Placental pericyte (primary cell): ENCODE measurements around the gene SVOP. TPM values are rescaled to one million over a fixed set of nuclear protein-coding genes. Genes with fewer than 3 reads are reported as not detected.

Experiments
- small RNA-seq: library from RNA; depleted of rRNA; stranded (forward); fragments of <200 nt; gene quantifications from one replicate; pipeline ENCODE3, GENCODE V24; 2012; ENCODE audit warnings: low replicate concordance
- total RNA-seq: library from RNA; depleted of rRNA; stranded (reverse); fragments of >200 nt; gene quantifications from 2 replicates; pipeline ENCODE4 v1.2.3, GENCODE V29; 2012

SVOP gene, protein sequence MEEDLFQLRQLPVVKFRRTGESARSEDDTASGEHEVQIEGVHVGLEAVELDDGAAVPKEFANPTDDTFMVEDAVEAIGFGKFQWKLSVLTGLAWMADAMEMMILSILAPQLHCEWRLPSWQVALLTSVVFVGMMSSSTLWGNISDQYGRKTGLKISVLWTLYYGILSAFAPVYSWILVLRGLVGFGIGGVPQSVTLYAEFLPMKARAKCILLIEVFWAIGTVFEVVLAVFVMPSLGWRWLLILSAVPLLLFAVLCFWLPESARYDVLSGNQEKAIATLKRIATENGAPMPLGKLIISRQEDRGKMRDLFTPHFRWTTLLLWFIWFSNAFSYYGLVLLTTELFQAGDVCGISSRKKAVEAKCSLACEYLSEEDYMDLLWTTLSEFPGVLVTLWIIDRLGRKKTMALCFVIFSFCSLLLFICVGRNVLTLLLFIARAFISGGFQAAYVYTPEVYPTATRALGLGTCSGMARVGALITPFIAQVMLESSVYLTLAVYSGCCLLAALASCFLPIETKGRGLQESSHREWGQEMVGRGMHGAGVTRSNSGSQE
- not detected in 2 replicates for total RNA-seq

DNA sequence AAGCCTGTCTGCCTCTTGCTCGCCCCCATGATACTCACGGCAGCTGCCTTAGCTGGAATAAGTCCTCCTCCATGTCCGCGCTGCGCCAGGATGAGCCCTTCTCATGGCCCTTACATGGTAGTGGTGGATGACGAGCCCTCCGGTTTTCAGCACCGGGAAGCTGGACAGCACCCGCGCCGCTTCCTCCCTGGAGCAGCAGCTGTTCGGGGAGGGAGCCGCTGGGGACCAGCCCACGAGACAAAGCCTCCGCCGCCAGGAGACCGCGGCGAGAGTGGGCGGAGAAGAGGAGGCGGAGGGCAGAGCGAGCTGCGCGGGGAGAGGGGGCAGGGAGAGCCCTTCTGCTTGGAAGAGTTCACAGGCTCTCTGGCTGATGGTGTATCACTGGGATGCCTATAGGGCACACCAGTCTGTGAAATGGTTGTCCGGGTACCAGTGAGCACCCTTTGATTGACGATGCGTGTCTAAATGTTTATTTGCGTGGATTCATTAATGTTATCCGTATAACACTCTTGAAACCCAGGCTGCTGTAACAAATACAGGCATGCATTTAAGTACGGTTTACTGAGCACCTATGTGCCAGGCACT lies at the start of gene SVOP:
Gene SVOP (minus strand): TSS at position 273 of the 585 bp plus-strand sequence. CDS start 200 bp downstream, at position 73.

GRCh38 chr12:109052414-109053323 lies 31.8 kb upstream of the SVOP start, which contains the start of gene USP30:
USP30 (plus strand) TSS chr12:109052576; CDS start chr12:109052679, 103 bp downstream.

DNA sequence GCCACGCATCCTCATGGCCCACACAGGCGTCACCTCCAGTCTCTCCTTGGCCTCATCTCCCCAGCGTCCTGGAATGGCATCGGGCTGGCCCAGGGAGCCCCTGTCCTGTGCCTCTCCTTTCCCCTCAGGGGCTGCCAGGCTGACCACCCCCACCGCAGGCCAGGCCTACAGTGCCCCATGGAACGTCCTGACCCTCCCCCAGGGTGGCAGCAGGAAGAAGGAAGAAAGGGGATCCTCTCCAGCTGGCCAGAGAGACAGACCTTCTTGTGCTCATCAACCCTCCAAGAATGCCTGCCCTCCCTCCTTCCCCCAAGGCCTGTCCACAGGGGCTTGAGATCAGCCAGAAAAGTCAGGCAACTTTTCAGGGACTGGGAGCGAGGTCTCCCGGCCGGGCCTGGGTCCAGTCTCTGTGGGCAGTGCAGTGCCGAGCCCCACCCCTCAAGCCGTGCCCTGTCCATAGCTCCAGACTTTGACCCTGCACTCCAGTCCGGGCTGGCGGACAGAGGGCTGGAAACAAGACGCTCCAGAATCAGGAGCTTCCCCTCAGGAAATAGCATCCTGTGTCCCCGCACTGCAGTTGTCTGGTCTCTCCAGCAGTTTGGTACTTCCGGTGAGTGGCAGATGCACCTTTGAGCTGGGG lies 141.1 kb downstream of the SVOP start, which contains the start of gene DAO:
Gene DAO (plus strand): TSS at position 478 of the 640 bp plus-strand sequence. CDS start 4,915 bp downstream, outside the sequence.

Small RNA genes within 50 kb of the gene (small RNA-seq; reads per million reads assigned to genes)
- gene AC190387.1: not detected
- gene RNA5SP372: not detected
- not detected for gene RNU6-361P

Other genes starting within 250 kb of the SVOP start
- gene SSH1, start 163.5 kb downstream of the SVOP start, total RNA-seq: 16.2 and 38.8 TPM in 2 replicates
- not detected in 2 replicates for gene DAO, start 141.0 kb downstream of the SVOP start, total RNA-seq
- 9.6 and 11.4 TPM in 2 replicates for gene USP30, start 31.5 kb upstream of the SVOP start, total RNA-seq
- gene ALKBH2, start 72.4 kb upstream of the SVOP start, total RNA-seq: 8.3 and 10.5 TPM in 2 replicates
- 7.7 and 23.6 TPM in 2 replicates for gene UNG, start 76.5 kb upstream of the SVOP start, total RNA-seq
- 1.5 and 4.3 TPM in 2 replicates for gene ACACB, start 95.5 kb upstream of the SVOP start, total RNA-seq